Measurements from ENCODE around the gene ADCY9.

DNA sequence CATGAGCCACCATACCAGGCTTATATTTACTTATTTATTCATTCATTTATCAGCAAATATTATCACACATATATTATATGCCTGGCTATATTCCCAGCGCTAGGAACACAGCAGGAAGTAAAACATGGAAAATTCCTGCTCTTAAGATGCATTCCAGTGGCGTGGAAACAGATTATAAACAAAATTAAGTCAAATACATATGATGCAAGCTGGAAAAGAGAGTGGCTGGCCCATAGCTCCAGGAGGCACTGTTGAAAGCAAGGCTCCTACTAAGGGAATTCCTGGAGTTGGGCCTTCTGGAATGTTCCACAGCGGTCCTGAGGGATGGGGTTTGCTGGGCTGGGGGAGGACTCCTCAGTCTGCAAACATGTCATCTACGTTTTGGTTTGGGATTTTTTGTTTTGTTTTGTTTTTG lies 18.4 kb downstream of the ADCY9 start:
- TF ChIP-seq POLR2A (IDR thresholded peaks at IDR 0.05; ENCODE audit: borderline replicate concordance, extremely low read depth, insufficient read depth, insufficient read length) (no peak), SP1 (IDR thresholded peaks at IDR 0.05; ENCODE audit: low read depth) (no peak), ELF1 (IDR thresholded peaks at IDR 0.05; ENCODE audit: borderline replicate concordance, low read depth) (no peak), EZH2 (IDR thresholded peaks at IDR 0.05) (no peak), RAD21 (IDR thresholded peaks at IDR 0.05; ENCODE audit: low read depth) (no peak), POLR2AphosphoS5 (IDR thresholded peaks at IDR 0.05; ENCODE audit: low read depth, low read length) (no peak), CEBPB (IDR thresholded peaks at IDR 0.05; ENCODE audit: low read depth) (no peak), YY1 (IDR thresholded peaks at IDR 0.05; ENCODE audit: extremely low read depth, insufficient replicate concordance, low read depth, low read length) (no peak)
- TF ChIP-seq, protein P1, sequence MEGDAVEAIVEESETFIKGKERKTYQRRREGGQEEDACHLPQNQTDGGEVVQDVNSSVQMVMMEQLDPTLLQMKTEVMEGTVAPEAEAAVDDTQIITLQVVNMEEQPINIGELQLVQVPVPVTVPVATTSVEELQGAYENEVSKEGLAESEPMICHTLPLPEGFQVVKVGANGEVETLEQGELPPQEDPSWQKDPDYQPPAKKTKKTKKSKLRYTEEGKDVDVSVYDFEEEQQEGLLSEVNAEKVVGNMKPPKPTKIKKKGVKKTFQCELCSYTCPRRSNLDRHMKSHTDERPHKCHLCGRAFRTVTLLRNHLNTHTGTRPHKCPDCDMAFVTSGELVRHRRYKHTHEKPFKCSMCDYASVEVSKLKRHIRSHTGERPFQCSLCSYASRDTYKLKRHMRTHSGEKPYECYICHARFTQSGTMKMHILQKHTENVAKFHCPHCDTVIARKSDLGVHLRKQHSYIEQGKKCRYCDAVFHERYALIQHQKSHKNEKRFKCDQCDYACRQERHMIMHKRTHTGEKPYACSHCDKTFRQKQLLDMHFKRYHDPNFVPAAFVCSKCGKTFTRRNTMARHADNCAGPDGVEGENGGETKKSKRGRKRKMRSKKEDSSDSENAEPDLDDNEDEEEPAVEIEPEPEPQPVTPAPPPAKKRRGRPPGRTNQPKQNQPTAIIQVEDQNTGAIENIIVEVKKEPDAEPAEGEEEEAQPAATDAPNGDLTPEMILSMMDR (IDR thresholded peaks at IDR 0.05 in 2 of 3, conservative IDR thresholded peaks at IDR 0.05 in 1 of 3; ENCODE audit: borderline replicate concordance in 1 of 3, insufficient read depth in 1 of 3, low read depth in 2 of 3, low read length in 2 of 3), result no peak
- TF ChIP-seq, protein P2, sequence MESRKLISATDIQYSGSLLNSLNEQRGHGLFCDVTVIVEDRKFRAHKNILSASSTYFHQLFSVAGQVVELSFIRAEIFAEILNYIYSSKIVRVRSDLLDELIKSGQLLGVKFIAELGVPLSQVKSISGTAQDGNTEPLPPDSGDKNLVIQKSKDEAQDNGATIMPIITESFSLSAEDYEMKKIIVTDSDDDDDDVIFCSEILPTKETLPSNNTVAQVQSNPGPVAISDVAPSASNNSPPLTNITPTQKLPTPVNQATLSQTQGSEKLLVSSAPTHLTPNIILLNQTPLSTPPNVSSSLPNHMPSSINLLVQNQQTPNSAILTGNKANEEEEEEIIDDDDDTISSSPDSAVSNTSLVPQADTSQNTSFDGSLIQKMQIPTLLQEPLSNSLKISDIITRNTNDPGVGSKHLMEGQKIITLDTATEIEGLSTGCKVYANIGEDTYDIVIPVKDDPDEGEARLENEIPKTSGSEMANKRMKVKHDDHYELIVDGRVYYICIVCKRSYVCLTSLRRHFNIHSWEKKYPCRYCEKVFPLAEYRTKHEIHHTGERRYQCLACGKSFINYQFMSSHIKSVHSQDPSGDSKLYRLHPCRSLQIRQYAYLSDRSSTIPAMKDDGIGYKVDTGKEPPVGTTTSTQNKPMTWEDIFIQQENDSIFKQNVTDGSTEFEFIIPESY (IDR thresholded peaks at IDR 0.05; ENCODE audit: extremely low read depth, insufficient replicate concordance, low read length), result no peak
- TF ChIP-seq, protein P3, sequence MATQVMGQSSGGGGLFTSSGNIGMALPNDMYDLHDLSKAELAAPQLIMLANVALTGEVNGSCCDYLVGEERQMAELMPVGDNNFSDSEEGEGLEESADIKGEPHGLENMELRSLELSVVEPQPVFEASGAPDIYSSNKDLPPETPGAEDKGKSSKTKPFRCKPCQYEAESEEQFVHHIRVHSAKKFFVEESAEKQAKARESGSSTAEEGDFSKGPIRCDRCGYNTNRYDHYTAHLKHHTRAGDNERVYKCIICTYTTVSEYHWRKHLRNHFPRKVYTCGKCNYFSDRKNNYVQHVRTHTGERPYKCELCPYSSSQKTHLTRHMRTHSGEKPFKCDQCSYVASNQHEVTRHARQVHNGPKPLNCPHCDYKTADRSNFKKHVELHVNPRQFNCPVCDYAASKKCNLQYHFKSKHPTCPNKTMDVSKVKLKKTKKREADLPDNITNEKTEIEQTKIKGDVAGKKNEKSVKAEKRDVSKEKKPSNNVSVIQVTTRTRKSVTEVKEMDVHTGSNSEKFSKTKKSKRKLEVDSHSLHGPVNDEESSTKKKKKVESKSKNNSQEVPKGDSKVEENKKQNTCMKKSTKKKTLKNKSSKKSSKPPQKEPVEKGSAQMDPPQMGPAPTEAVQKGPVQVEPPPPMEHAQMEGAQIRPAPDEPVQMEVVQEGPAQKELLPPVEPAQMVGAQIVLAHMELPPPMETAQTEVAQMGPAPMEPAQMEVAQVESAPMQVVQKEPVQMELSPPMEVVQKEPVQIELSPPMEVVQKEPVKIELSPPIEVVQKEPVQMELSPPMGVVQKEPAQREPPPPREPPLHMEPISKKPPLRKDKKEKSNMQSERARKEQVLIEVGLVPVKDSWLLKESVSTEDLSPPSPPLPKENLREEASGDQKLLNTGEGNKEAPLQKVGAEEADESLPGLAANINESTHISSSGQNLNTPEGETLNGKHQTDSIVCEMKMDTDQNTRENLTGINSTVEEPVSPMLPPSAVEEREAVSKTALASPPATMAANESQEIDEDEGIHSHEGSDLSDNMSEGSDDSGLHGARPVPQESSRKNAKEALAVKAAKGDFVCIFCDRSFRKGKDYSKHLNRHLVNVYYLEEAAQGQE (IDR thresholded peaks at IDR 0.05; ENCODE audit: low read depth), result no peak
- TF ChIP-seq, protein P4, sequence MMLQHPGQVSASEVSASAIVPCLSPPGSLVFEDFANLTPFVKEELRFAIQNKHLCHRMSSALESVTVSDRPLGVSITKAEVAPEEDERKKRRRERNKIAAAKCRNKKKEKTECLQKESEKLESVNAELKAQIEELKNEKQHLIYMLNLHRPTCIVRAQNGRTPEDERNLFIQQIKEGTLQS (IDR thresholded peaks at IDR 0.05), result no peak
- TF ChIP-seq, protein P5, sequence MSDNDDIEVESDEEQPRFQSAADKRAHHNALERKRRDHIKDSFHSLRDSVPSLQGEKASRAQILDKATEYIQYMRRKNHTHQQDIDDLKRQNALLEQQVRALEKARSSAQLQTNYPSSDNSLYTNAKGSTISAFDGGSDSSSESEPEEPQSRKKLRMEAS (IDR thresholded peaks at IDR 0.05), result no peak

Data from HCT116 (cell line).